SK-N-SH treated with all-trans-retinoic acid at 6 μM for 48 hours (cell line): ENCODE data around the gene VSNL1.

Source experiments
- ATAC-seq: fragments of 200-7000 bp; cut with Tn5 transposase; 3 replicates; pipeline ENCODE4 v1.9.1; 2020; ENCODE audit warnings: mild to moderate bottlenecking, moderate library complexity
- ARNTL ChIP-seq: fragments of 450-650 bp; formaldehyde crosslinking; IDR thresholded peaks from 2 replicates; pipeline ENCODE4 v1.5.0; 2020; ENCODE audit warnings: low read depth, mild to moderate bottlenecking, moderate library complexity, borderline replicate concordance
- BACH2 ChIP-seq: fragments of 250-450 bp; sonication (Bioruptor Pico); IDR thresholded peaks from 2 replicates; pipeline ENCODE4 v1.9.0; 2021; ENCODE audit warnings: mild to moderate bottlenecking, borderline replicate concordance
- CSDC2 ChIP-seq: fragments of 250-450 bp; sonication (Bioruptor Pico); IDR thresholded peaks from 2 replicates; pipeline ENCODE4 v1.5.0; 2020; ENCODE audit warnings: mild to moderate bottlenecking, moderate library complexity
- CSRNP3 ChIP-seq: fragments of 250-450 bp; sonication (Bioruptor Pico); IDR thresholded peaks from 2 replicates; pipeline ENCODE4 v1.5.1; 2021; ENCODE audit warnings: mild to moderate bottlenecking, moderate library complexity
- ESRRG ChIP-seq: fragments of 250-450 bp; sonication (Bioruptor Pico); IDR thresholded peaks from 2 replicates; pipeline ENCODE4 v1.6.1; 2021; ENCODE audit warnings: mild to moderate bottlenecking
- GLIS3 ChIP-seq: fragments of 250-450 bp; sonication (Bioruptor Pico); IDR thresholded peaks from 2 replicates; pipeline ENCODE4 v1.5.0; 2020; ENCODE audit warnings: mild to moderate bottlenecking, moderate library complexity
- ISL1 ChIP-seq: fragments of 250-450 bp; sonication (Bioruptor Pico); IDR thresholded peaks from 2 replicates; pipeline ENCODE4 v2.1.2; 2022; ENCODE audit warnings: mild to moderate bottlenecking, moderate library complexity
- OSR1 ChIP-seq: fragments of 250-450 bp; sonication (Bioruptor Pico); IDR thresholded peaks from 2 replicates; pipeline ENCODE4 v1.8.0; 2022; ENCODE audit warnings: moderate library complexity, mild to moderate bottlenecking, inconsistent platforms
- PPARA ChIP-seq: fragments of 250-450 bp; sonication (Bioruptor Pico); IDR thresholded peaks from 2 replicates; pipeline ENCODE4 v1.5.0; 2020; ENCODE audit warnings: mild to moderate bottlenecking, borderline replicate concordance
- RARB ChIP-seq: fragments of 250-450 bp; sonication (Bioruptor Pico); IDR thresholded peaks from 2 replicates; pipeline ENCODE4 v1.8.0; 2021; ENCODE audit warnings: mild to moderate bottlenecking, moderate library complexity
- SNAI2 ChIP-seq: fragments of 250-450 bp; sonication (Bioruptor Pico); IDR thresholded peaks from 2 replicates; pipeline ENCODE4 v1.5.0; 2020; ENCODE audit warnings: mild to moderate bottlenecking, moderate library complexity
- TCF4 ChIP-seq: fragments of 250-450 bp; sonication (Bioruptor Pico); IDR thresholded peaks from 2 replicates; pipeline ENCODE4 v1.8.0; 2021; ENCODE audit warnings: mild to moderate bottlenecking, moderate library complexity, borderline replicate concordance
- TOX ChIP-seq: fragments of 250-450 bp; sonication (Bioruptor Pico); IDR thresholded peaks from 2 replicates; pipeline ENCODE4 v1.8.0; 2021; ENCODE audit warnings: mild to moderate bottlenecking, moderate library complexity, borderline replicate concordance
- ZFP3 ChIP-seq: fragments of 250-450 bp; sonication (Bioruptor Pico); IDR thresholded peaks from 2 replicates; pipeline ENCODE4 v1.5.0; 2020; ENCODE audit warnings: mild to moderate bottlenecking, moderate library complexity
- ZFP30 ChIP-seq: fragments of 450-650 bp; formaldehyde crosslinking; IDR thresholded peaks from 2 replicates; pipeline ENCODE4 v1.5.0; 2022; ENCODE audit warnings: mild to moderate bottlenecking, moderate library complexity
- ZNF565 ChIP-seq: fragments of 450-650 bp; formaldehyde crosslinking; conservative IDR thresholded peaks from 2 replicates; pipeline ENCODE4 v1.5.0; 2020; ENCODE audit warnings: low read depth, mild to moderate bottlenecking, moderate library complexity
- ZNF70 ChIP-seq: fragments of 450-650 bp; formaldehyde crosslinking; IDR thresholded peaks from 2 replicates; pipeline ENCODE4 v1.5.0; 2020; ENCODE audit warnings: mild to moderate bottlenecking, moderate library complexity
- TF ChIP-seq, protein P1 (sequence below): fragments of 250-450 bp; sonication (Bioruptor Pico); IDR thresholded peaks from 2 replicates; pipeline ENCODE4 v1.8.0; 2021; ENCODE audit warnings: low read depth, mild to moderate bottlenecking, moderate library complexity, borderline replicate concordance
- TF ChIP-seq, protein P2 (sequence below): fragments of 250-450 bp; sonication (Bioruptor Pico); IDR thresholded peaks from 2 replicates; pipeline ENCODE4 v1.8.0; 2020; ENCODE audit warnings: mild to moderate bottlenecking, moderate library complexity, borderline replicate concordance
- TF ChIP-seq, protein P3 (sequence below): fragments of 250-450 bp; sonication (Bioruptor Pico); IDR thresholded peaks from 2 replicates; pipeline ENCODE4 v1.5.0; 2020; ENCODE audit warnings: mild to moderate bottlenecking, moderate library complexity
- TF ChIP-seq, protein P4 (sequence below): fragments of 250-450 bp; sonication (Bioruptor Pico); IDR thresholded peaks from 2 replicates; pipeline ENCODE4 v1.5.1; 2020; ENCODE audit warnings: low read depth, mild to moderate bottlenecking, moderate library complexity

Gene VSNL1

GRCh38 chr2:17600556-17601204 lies 60.2 kb downstream of the VSNL1 start (continued):
- TF ChIP-seq, protein P1, sequence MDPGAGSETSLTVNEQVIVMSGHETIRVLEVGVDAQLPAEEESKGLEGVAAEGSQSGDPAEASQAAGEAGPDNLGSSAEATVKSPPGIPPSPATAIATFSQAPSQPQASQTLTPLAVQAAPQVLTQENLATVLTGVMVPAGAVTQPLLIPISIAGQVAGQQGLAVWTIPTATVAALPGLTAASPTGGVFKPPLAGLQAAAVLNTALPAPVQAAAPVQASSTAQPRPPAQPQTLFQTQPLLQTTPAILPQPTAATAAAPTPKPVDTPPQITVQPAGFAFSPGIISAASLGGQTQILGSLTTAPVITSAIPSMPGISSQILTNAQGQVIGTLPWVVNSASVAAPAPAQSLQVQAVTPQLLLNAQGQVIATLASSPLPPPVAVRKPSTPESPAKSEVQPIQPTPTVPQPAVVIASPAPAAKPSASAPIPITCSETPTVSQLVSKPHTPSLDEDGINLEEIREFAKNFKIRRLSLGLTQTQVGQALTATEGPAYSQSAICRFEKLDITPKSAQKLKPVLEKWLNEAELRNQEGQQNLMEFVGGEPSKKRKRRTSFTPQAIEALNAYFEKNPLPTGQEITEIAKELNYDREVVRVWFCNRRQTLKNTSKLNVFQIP (CRISPR knock-in tag): no peak
- TF ChIP-seq, protein P2, sequence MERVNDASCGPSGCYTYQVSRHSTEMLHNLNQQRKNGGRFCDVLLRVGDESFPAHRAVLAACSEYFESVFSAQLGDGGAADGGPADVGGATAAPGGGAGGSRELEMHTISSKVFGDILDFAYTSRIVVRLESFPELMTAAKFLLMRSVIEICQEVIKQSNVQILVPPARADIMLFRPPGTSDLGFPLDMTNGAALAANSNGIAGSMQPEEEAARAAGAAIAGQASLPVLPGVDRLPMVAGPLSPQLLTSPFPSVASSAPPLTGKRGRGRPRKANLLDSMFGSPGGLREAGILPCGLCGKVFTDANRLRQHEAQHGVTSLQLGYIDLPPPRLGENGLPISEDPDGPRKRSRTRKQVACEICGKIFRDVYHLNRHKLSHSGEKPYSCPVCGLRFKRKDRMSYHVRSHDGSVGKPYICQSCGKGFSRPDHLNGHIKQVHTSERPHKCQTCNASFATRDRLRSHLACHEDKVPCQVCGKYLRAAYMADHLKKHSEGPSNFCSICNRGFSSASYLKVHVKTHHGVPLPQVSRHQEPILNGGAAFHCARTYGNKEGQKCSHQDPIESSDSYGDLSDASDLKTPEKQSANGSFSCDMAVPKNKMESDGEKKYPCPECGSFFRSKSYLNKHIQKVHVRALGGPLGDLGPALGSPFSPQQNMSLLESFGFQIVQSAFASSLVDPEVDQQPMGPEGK (CRISPR knock-in tag): no peak

GRCh38 chr2:17604050-17604449 lies 63.6 kb downstream of the VSNL1 start:
- no peak for TF ChIP-seq ARNTL (CRISPR knock-in tag)
- no peak for ATAC-seq

- TF ChIP-seq ZFP3 (CRISPR knock-in tag) (no peak), ISL1 (CRISPR knock-in tag) (no peak), BACH2 (CRISPR knock-in tag) (no peak), CSRNP3 (CRISPR knock-in tag) (no peak), GLIS3 (CRISPR knock-in tag) (no peak), CSDC2 (CRISPR knock-in tag) (no peak), RARB (CRISPR knock-in tag) (no peak), ZFP30 (no peak), ZNF70 (CRISPR knock-in tag) (no peak)
- TF ChIP-seq, protein P3, sequence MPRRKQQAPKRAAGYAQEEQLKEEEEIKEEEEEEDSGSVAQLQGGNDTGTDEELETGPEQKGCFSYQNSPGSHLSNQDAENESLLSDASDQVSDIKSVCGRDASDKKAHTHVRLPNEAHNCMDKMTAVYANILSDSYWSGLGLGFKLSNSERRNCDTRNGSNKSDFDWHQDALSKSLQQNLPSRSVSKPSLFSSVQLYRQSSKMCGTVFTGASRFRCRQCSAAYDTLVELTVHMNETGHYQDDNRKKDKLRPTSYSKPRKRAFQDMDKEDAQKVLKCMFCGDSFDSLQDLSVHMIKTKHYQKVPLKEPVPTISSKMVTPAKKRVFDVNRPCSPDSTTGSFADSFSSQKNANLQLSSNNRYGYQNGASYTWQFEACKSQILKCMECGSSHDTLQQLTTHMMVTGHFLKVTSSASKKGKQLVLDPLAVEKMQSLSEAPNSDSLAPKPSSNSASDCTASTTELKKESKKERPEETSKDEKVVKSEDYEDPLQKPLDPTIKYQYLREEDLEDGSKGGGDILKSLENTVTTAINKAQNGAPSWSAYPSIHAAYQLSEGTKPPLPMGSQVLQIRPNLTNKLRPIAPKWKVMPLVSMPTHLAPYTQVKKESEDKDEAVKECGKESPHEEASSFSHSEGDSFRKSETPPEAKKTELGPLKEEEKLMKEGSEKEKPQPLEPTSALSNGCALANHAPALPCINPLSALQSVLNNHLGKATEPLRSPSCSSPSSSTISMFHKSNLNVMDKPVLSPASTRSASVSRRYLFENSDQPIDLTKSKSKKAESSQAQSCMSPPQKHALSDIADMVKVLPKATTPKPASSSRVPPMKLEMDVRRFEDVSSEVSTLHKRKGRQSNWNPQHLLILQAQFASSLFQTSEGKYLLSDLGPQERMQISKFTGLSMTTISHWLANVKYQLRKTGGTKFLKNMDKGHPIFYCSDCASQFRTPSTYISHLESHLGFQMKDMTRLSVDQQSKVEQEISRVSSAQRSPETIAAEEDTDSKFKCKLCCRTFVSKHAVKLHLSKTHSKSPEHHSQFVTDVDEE (CRISPR knock-in tag): no peak
- TF ChIP-seq, protein P4, sequence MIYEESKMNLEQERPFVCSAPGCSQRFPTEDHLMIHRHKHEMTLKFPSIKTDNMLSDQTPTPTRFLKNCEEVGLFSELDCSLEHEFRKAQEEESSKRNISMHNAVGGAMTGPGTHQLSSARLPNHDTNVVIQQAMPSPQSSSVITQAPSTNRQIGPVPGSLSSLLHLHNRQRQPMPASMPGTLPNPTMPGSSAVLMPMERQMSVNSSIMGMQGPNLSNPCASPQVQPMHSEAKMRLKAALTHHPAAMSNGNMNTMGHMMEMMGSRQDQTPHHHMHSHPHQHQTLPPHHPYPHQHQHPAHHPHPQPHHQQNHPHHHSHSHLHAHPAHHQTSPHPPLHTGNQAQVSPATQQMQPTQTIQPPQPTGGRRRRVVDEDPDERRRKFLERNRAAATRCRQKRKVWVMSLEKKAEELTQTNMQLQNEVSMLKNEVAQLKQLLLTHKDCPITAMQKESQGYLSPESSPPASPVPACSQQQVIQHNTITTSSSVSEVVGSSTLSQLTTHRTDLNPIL (CRISPR knock-in tag): no peak
- no peak for ATAC-seq
Measured at GRCh38 chr2:17605696-17606095, 65.2 kb downstream of the VSNL1 start.

DNA sequence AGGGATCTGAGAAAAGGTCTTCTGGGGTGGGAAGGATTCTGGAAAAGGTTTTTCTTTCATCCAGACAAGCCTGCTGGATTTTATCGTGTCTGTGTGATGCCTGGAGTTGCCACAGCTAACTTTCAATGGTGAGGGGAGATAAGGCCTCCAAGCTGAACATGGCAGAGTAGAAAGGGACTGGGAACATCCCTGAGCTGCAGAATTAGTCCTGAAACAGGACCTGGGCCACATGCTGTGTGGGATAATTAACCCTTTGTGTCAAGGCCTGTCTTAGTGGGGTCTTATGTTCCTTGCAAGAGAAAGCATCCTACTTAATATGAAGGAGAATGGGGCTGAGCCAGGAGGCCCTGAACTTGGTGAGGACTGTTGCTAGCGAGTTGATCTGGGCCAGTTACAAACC lies 66.4 kb downstream of the VSNL1 start:
- no peak for ATAC-seq
- TF ChIP-seq ZNF565 (CRISPR knock-in tag) (no peak), PPARA (CRISPR knock-in tag) (no peak), TCF4 (CRISPR knock-in tag) (no peak), CSDC2 (CRISPR knock-in tag) (no peak), ZFP3 (CRISPR knock-in tag) (no peak), CSRNP3 (CRISPR knock-in tag) (no peak), RARB (CRISPR knock-in tag) (no peak), SNAI2 (no peak), BACH2 (CRISPR knock-in tag) (no peak), ZFP30 (no peak), ARNTL (CRISPR knock-in tag) (no peak), TOX (CRISPR knock-in tag) (no peak), ZNF70 (CRISPR knock-in tag) (no peak), ESRRG (CRISPR knock-in tag) (no peak), OSR1 (CRISPR knock-in tag) (no peak)
- TF ChIP-seq, protein P3 (CRISPR knock-in tag): no peak
- TF ChIP-seq, all 23 proteins: peak for 0
